Endometrial microvascular endothelial cells (primary cell): ENCODE measurements around the gene CST9L. TPM values are rescaled to one million over a fixed set of nuclear protein-coding genes. Genes with fewer than 3 reads are reported as not detected.

Experiments used
- in situ Hi-C: cut with HindIII; loops from 2 replicates; pipeline ENCODE4 v1.10.0; 2017; ENCODE audit warnings: low sequenced_read_pairs, low pct_unique_long_range_greater_than_20kb; ENCODE audit errors: inconsistent ontology term
- total RNA-seq: library from RNA; depleted of rRNA; stranded (reverse); fragments of >200 nt; gene quantifications from one replicate; pipeline ENCODE4 v1.2.3, GENCODE V29; 2015; ENCODE audit errors: inconsistent ontology term

CST9L gene
- total RNA-seq, 1 donor from 2014 or later, result not detected

- in situ Hi-C loops, result no loop called here
Measured at GRCh38 chr20:23554401-23554800, 13.9 kb downstream of the CST9L start.

DNA sequence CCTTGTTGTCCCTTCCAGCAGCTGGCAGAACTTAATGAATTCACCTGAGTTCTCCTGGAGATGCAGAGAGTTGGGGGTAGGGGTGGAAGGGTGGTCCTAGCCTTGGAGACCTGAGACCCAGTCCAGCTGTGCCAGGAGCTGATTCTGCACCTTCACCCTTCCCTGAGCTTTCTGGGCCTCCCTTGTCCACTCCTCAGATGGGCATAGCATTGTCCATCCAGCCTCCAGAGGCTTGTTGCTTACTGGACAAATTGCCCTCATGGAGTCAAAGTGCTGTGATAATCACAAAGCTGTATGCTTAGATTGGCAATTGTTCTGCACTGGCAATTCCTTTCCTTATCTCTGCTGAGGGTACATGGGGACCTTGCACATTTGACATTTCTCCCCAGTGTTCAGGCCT is 16.5 kb downstream of the CST9L start:
- in situ Hi-C loops, result no loop called here

DNA sequence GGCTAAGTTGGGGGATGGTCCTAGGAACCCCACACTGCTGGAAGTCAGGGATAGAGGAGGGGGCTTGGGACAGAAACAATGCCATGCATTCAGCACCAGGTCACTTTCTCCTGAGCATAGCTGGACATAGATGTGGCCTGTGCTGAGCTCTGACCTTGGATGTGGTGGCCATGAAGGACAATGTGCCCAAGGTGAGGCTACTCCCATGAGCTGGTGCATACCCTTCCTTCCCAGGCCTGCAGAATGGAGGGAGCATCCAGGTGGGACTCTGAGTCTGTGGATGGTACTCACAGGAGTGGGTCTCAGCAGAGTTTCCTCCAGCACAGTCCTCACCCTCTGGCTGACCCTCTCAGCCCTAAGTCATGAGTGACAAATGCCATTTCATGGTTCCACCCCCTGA is 16.9 kb downstream of the CST9L start:
- in situ Hi-C loops, result no loop called here

- in situ Hi-C loops, result no loop called here
Measured at GRCh38 chr20:23550227-23550626, 18.1 kb downstream of the CST9L start.

GRCh38 chr20:23548408-23548807 is 19.9 kb downstream of the CST9L start:
- in situ Hi-C loops, result no loop called here

- in situ Hi-C loops, result no loop called here
Measured at GRCh38 chr20:23547613-23548012, 20.7 kb downstream of the CST9L start.

DNA sequence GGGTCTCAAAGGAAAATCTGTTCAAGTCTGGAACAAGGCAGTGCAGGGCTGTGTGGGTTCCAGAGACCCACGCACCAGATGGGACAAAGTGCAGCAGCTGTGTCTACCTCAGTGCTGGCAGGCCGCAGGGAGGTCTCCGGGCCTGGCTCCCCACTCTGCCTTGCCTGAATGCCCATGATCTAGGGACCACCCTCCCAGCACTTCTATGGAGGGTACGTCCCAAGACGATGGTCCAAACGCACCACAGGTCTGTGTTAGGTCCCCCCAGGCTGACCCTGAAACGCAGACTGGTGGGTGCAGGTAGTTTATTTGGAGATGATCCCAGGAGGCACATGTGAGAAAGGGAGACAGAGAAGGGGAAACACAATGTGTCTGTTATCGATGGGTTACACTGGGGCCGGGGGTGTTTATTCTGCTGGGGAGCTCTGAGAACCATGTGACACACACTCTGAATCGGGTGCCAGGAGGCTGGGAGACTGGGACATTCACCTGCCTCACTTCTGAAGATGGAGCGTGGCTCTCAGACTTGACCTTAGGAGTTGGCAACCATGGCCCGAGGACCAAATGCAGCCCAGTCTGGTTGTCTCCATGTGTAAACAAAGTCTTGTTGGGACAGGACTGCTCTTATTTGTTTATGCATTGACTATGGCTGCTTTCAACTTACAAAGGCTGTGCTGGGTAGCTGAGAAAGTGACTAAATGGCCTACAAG is 21.7 kb downstream of the CST9L start:
- in situ Hi-C loops, result no loop called here

- in situ Hi-C loops, result no loop called here
Measured at GRCh38 chr20:23544133-23544532, 24.2 kb downstream of the CST9L start.

- in situ Hi-C loops, result no loop called here
Measured at GRCh38 chr20:23542801-23543200, 25.5 kb downstream of the CST9L start.

- in situ Hi-C loops, result no loop called here
Measured at GRCh38 chr20:23541776-23542175, 26.5 kb downstream of the CST9L start.

- in situ Hi-C loops, result no loop called here
Measured at GRCh38 chr20:23541330-23541729, 27.0 kb downstream of the CST9L start.

DNA sequence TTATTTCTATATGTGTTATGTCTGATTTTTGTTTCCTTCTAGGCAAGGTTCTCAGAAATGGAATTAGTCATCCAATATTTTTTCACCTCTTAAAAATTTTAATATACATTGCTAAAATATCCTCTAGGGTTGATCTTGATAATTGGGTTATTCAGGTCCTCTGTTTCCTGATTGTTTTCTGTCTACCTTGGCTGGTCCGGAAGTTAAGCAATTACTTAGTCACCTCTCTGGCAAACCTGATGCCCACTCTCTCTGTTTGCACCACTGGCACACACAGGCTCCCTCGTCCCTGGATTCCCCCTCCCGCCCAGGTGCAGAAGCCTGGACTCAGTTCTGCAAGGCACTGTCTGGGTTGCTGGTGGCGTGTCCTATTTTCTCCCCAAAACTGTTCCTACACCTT is 27.7 kb downstream of the CST9L start:
- in situ Hi-C loops, result no loop called here

DNA sequence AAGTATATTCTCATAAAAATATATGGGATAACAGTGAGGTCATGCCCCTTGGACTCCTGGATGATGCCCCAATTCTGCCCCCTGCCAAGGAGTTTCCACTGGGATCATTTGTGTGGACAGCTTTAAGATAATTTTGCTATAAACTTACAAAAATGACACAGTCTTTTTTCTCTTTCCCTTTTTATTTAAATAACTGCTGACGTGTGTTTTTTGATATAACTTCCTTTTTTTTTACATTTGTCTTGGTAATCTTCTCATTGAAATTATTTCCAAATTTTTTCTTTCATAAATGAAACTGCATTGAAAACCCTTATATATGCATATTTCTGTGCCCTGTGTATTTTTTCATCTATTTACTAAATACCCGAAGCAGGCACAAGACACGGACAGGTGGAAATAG is 31.3 kb downstream of the CST9L start:
- in situ Hi-C loops, result no loop called here

GRCh38 chr20:23536328-23536974 is 31.8 kb downstream of the CST9L start:
- in situ Hi-C loops, result no loop called here

- in situ Hi-C loops, result no loop called here
Measured at GRCh38 chr20:23534801-23535593, 33.3 kb downstream of the CST9L start.

DNA sequence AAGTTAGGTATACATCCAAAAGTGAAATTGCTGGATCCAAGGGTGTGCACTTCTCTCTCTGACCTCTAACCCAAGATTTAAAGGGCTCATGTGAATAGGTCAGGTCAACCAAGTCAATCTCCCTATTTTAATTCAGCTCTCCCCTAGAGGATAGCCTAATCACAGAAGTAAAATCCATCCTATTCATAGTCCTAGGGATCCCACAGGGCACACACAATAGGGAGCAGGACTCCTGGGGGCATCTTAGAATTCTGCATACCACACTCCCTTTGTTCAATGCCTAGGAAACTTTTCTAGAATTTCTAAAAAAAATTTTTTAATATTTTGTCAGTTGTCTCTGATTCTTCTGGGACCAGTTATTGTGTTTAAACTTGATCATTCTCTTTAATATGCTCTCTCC is 35.1 kb downstream of the CST9L start:
- in situ Hi-C loops, result no loop called here

- in situ Hi-C loops, result no loop called here
Measured at GRCh38 chr20:23532533-23532932, 35.8 kb downstream of the CST9L start.

GRCh38 chr20:23530937-23531567 is 37.2 kb downstream of the CST9L start:
- in situ Hi-C loops, result no loop called here

DNA sequence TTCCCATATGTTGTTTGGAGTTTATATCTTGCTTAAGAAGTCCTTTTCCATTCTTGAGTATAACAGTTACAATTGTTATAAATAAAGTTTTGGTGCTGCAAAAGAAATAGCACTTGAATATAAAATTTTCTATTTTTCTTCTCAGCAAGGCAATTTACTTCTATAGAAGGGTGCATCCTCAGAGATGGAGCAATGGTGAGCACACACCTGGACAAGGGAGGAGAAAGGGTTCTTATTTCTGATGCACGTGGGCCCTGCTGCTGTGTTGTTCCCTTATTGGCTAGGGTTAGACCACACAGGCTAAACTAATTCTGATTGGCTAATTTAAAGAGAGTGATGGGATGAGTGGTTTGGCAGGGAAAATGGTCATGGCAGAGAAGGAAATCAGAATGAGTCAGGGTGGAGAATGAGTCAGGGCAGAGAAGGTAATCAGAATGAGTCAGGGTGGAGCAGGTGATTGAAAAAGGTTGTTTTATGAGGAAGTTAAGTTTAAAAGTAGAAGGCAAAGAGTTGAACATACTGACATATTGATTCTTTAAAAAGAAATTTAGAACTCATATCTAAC is 39.3 kb downstream of the CST9L start:
- in situ Hi-C loops, result no loop called here
